Right lobe of liver (tissue), 4 donors: Measurements from ENCODE around the gene ANKRD33.
A peak's percentile ranks its signal among the peaks of the same experiment; 100 is the strongest.

Experiments
- POLR2A ChIP-seq: fragments of 450-650 bp; IDR thresholded peaks from one replicate; pipeline ENCODE4 v1.6.1; 2017; ENCODE audit warnings: antibody characterized with exemption, mild to moderate bottlenecking
- TF ChIP-seq, protein P1 (sequence below), 4 donors: fragments of 200-600 bp in 3 of 4; fragments of 450-650 bp in 1 of 4; IDR thresholded peaks; one replicate each; pipeline versions ENCODE4 v1.5.1 to v1.8.0; 2016 to 2022; ENCODE audit warnings: antibody characterized with exemption in 4 of 4, mild to moderate bottlenecking in 2 of 4
- donor health status: DM: no; HTN: no; CAD: no.
- donor health status: DM: no; HTN: no; CAD: no.
- donor health status: DM: no; HTN: yes; CAD: no.

DNA sequence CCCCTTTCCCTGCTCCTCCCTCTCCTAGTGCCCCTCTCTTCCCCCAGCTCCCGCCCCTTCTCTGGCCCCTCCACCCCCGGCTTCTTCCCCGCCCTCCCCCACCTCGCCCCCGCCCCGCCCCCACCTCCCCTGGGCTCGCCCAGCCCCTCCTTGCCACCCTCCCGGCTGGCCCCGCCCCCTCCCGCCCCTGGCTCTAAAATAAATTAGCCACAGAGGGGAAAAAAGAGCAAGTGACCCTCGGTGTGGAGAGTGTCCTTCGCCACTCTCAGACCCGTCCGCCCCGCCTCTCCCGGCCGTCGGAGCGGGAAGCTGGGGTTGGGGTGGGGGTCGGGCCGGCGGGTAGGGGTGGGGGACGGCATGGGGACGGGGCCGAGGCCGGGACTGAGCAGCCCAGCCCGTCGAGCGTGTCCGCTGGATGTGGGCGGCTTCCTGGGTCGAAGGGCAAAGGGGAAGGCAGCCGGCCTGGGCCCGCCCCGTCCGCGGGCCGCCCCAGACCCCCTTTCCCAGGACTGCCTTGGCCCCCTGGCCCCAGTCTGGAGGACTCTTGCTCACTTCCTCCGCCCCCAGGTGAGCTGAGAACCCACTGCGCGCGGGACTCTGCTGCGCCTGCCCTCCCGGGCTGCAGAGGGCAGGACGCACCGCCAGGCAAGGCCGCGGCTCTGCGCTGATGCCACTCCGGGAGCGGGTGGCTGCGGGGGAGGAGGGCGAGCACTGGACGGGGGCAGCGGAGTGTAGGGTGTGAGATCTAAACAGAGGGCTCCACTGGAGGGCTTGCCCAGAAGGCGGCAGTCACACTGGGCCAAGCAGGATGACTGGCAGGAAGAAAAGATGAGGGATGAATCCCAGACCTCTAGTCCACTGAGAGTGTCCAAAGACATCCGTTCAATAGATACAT is 38.8 kb upstream of the ANKRD33 start:
- TF ChIP-seq, protein P1, sequence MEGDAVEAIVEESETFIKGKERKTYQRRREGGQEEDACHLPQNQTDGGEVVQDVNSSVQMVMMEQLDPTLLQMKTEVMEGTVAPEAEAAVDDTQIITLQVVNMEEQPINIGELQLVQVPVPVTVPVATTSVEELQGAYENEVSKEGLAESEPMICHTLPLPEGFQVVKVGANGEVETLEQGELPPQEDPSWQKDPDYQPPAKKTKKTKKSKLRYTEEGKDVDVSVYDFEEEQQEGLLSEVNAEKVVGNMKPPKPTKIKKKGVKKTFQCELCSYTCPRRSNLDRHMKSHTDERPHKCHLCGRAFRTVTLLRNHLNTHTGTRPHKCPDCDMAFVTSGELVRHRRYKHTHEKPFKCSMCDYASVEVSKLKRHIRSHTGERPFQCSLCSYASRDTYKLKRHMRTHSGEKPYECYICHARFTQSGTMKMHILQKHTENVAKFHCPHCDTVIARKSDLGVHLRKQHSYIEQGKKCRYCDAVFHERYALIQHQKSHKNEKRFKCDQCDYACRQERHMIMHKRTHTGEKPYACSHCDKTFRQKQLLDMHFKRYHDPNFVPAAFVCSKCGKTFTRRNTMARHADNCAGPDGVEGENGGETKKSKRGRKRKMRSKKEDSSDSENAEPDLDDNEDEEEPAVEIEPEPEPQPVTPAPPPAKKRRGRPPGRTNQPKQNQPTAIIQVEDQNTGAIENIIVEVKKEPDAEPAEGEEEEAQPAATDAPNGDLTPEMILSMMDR (IDR thresholded peaks at IDR 0.05): peak in 2 of 4 donors; percentile 16 to 22
- TF ChIP-seq POLR2A: peak; percentile 42
